HG02852 (cell line): ENCODE results near the gene HPS1.

ENCODE experiments used
- ATAC-seq: cut with Tn5 transposase; IDR thresholded peaks from one replicate; pipeline ENCODE4 v1.9.1; 2021; ENCODE audit warnings: mild to moderate bottlenecking, moderate library complexity; ENCODE audit not compliant: unreplicated experiment

Gene HPS1

DNA sequence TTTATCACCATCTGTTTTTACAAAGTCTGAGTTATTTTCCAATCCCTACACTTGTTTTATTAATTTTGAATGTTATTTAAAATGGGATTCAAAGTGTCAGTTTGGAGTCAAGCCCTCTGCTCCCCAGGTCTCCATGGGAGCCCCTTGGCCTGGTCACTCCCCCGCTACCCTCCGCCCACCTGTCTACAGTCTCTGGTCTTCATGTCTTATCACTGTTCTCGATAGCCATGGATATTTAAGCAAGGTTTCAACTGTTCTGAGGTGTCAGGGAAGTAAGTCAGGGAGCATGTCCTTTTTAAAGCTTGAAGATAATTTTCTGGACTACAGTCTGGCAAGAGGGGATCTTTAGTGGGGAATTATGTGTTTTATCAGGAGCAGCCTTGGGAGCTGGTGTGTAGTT is 19.1 kb upstream of the HPS1 start:
- no peak for ATAC-seq

DNA sequence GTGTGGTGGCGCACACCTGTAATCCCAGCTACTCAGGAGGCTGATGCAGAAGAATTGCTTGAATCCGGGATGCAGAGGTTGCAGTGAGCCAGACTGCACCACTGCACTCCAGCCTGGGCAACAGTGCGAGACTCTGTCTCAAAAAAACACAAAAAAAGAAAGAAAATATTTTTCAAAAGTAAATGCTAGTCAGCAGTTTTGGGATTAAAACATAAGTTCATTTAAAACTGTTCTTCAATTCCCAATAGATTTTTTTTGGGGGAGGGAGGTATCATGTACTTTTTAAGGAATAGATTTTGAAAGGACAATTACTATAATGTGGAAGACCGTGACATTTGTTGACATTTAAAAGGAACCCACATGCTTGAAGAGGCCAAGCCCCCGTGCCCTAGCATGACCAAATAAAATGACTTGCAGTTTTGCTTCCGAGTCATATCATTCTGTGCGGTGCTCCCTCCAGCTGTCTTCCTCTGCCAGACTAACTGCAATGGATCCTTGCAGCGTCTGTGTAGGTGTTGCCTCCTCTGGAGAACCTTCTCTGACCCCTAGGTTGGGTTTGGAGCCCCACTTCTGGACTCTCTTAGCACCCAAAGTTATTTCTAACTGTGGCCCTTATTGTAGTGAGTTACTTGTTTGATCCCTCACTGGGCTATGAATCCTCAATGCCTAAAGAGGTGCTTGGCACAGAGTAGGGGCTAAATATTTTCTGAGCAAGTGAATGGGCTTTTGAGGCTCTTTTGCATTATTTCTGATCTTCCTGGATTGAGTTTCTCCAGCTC is 17.4 kb upstream of the HPS1 start:
- ATAC-seq: no peak

GRCh38 chr10:98463016-98463415 is 16.3 kb upstream of the HPS1 start:
- no peak for ATAC-seq

DNA sequence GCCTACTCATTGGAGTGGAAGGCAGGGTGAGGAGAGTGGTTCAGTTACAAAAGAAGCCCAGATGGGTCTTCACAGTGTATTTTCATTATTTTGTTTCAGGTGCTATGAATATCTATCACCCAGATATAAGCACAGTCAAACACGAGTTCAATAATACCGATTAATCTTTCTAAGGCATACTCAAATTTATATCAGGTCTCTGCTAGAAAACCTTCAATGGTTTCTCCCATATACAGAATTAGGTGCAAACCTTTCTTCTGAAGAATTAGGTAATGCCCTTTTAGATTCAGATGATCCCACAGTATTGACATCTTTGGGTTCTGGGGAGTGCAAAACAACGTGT is 14.7 kb upstream of the HPS1 start:
- ATAC-seq: no peak

DNA sequence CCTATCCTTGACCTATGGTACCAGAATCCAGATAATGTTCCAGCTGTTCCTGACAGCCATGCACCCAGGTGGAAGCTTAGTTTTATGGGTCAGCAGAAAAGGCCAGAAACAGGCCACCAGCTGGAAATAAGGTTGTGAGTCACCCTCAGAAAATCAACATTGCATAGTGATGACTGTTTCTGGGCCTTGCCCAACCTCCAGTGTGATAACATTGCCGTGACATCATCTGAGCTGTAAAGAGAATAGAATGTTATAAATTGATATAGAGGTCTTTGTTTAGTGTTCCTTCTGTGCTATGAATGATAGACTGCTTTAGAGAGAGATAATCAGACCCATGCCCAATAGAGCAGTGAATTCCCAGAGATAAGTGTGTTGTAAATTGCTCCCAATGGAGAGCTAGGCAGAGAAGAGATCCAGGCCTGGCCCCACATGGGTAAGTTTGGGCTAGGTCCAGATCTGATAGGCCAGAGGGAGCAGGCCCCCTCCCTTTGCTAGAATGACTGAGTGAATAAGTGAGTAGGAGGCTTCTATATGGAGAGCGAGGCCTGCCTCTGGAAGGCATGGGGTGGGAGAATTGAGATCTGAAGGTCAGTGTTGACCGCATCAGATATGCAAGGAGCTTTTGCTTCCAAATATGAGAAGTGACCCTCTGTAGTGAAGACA is 14.2 kb upstream of the HPS1 start:
- ATAC-seq: no peak

GRCh38 chr10:98458809-98459784 is 12.4 kb upstream of the HPS1 start:
- no peak for ATAC-seq

DNA sequence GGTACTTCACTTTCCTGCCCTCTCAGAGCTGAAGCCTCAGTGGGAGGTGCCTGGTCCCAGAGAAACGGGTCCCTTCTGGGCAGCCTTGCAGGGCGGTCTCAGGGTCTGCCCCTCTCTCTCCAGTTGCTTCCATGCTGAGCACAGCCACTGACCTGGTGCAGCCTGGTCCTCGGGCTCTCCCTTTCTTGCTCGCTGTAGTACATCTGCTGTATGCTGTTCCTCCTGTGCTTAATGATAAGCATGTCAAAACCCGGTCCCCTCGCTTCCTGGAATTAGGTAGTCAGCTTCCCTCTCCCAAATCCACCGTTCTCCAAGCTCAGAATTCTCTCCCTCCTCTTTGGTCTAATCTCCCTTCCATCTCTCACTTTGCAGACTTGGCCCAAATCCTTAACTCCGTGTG is 11.0 kb upstream of the HPS1 start:
- ATAC-seq: no peak

GRCh38 chr10:98456686-98457482 is 10.1 kb upstream of the HPS1 start:
- no peak for ATAC-seq

DNA sequence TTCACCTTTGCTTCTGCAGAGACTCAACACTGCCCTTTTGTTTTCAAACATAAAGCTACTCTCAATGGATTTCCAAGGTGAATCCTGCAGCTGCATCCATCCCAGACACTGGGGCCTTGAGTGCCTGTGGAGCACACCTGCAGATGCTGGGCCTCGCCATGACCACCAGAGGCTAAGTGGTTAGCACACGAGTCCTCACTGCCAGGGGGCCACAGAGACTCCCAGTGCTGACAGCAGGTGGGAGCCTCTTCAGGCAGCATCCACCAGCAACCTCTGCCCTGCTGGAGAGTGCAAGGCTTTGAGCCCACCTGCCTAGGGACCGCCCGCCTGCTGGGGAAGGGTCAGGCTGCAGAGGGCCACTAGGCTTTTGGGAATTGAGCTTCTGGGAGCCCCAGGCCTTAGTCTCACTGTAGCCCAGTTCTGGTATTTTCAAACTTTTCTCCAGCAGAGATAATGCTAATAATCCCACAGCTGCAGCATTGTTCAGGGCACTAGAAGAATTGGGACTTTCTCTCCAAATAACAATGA is 9.4 kb upstream of the HPS1 start:
- ATAC-seq: no peak

DNA sequence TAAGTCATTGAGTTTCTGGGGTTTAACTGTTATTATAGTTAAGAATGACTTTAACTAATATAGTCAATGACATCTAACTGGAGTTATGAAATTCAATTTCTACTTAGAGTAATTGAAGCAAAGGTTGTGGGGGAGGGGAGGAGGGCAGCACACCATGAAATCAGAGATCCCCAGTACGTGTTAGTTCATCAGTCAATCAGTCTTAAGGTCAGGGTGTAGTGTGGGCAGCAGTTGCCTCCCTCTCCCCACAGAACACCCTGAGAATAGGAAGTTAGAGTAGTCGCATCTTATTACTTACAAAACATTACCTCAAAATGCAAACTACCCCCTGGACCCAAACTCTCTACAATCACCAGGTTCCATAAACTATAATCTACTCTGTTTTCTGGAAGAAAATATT is 7.0 kb upstream of the HPS1 start:
- ATAC-seq: no peak

DNA sequence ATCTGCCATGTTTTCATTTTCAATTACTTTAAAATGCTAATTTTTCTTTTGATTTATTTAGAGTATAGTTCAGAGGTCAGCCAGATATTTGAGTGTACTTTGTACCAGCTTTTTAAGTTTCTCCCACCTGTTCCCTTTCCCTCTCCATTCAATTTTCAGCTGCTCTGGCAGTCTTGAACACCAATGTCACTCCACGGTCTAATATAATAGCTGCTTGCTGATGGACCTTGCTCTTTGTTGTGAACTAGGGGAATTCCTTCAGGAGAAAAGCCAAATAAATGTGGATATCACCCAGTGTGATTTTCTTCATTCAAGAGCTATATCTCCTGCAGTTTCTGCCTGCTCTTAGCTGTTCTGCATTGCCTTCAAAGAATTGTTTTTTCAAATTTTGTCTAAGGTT is 3.9 kb upstream of the HPS1 start:
- no peak for ATAC-seq

GRCh38 chr10:98449287-98449686 is 2.6 kb upstream of the HPS1 start:
- ATAC-seq: no peak

GRCh38 chr10:98446151-98446660 is 529 bp downstream of the HPS1 start:
- peak; percentile 24 for ATAC-seq

DNA sequence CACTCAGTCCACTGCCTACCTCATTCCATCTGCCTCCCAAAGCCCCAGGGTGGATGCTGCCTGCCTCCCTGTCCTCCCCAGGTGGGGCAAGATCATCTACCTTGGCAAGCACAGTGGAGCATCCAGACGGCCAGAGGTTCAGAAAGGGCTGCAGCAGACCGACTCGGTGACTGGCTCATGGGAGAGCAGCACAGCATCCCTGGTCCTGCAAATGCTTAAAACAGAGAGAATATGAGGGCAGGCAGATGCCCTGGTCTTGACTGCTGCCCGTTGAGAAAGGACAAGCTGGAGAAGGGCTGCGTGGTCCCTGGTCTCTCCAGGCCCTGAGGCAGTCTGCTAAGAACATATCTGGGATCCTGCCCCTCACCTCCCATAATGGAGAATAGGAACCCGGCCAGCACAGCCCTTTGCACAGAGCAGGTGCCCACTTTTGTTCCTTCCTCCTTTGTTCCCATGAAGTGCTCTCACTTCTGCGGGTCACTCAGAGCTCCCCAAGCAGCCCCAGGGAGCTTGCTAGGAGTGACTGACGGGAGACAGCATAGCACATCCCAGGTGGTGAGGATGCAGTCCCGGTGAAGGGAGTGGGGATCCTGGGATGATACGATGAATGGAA is 1.4 kb downstream of the HPS1 start:
- ATAC-seq: no peak

- no peak for ATAC-seq
Observed at GRCh38 chr10:98444314-98445006, 2.3 kb downstream of the HPS1 start.

GRCh38 chr10:98438715-98439114 is 8.0 kb downstream of the HPS1 start:
- no peak for ATAC-seq

DNA sequence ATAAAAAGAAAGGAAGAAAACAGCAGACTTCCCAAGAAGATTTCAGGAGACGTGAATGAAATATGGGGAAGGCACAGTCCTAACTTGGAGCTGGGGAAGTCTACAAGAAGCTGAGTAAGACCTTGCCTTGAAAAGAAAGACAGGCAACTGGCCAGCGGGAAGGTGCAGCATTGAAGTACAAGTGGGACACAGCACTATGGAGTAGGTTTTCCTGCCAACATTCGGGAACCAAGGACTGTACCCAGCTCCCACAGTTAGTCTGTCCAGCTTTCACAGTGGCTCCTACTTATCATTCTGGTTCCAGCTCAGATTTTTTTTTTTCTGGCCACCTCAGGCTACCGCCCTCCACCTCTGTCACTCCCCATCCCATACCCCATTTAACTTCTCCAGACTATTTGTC is 10.0 kb downstream of the HPS1 start:
- no peak for ATAC-seq

- ATAC-seq: no peak
Observed at GRCh38 chr10:98435178-98435577, 11.6 kb downstream of the HPS1 start.
